Measurements from ENCODE around the gene NCKAP1.

Gene NCKAP1

DNA sequence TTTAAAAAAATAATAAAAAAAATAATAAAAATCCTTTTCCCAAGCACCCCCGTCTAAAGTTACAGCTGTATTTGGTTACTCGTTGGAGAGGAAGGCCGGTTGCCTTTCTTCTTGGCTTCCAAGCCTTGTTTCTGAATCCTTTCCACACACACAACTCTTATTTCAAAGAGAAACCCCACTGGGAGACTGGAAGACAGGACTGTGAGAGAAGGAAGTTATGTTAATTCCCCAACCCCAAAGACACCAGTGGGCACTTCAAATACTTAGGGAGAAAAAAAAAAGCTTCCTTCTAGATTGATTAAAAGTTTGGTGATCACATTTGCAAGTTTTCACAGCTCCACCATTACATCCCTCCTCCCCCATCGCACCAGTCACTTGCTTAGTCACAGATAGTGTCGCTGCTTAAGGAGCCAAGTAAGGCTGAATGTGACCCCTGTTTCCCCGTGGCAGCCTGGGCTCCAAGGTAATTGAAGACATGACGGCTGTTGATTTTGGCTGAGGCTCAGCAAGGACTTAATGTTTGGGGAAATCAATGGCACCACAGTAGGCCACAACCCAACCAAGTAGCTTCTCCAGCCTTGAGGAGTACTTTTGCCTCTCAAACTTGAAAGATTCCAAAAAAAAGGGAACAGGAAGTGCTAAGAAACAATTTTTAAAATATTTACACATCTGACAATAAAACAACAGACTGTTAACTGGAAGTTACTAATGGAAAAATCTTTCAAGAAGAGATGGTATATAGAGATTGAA lies 131.0 kb downstream of the NCKAP1 start:
- H3K9me3 ChIP-seq (ENCODE audit: control insufficient read depth, low read length), result no peaks in the 10 kb centered on the region
- peaks cover 7% of the 10 kb centered on the region for H3K4me1 ChIP-seq (ENCODE audit: control insufficient read depth, insufficient read depth, low read length, poor library complexity, severe bottlenecking)
- peak overlapping the region; percentile 48 for H3K27ac ChIP-seq (ENCODE audit: low read depth, low read length, severe bottlenecking)
- WGBS, 2 experiments (ENCODE audit: insufficient coverage in 2 of 2), result 8 to 17% methylated on average over 5 of the region's 7 CpGs
- peaks cover 45% of the 10 kb centered on the region for H3K36me3 ChIP-seq (ENCODE audit: control insufficient read depth, insufficient read depth, low read length)
- H3K4me3 ChIP-seq (ENCODE audit: extremely low read depth, insufficient read depth, low read length, poor library complexity, severe bottlenecking), result no peak overlapping the region

DNA sequence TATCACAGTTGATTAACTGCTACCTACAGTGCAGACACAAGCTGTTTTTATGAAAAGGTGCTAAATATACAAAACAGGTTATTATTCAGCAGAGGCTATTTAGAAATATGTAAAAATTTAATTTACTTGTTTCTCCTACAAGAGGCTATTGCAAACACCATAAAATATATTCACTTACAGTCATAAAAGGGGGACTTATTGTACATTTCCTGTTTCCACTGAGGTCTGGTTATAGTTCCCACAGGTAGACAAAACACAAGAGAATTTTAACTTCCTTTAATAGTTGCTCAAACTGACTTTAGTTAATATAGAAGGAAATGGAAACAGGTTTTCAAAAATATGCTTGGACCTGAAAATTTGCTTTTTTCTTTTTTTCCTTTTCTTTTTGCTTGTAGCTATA lies 131.8 kb downstream of the NCKAP1 start:
- Histone ChIP-seq H3K4me3 (ENCODE audit: extremely low read depth, insufficient read depth, low read length, poor library complexity, severe bottlenecking) (no peak overlapping the region), H3K4me1 (ENCODE audit: control insufficient read depth, insufficient read depth, low read length, poor library complexity, severe bottlenecking) (peaks cover 7% of the 10 kb centered on the region), H3K27ac (ENCODE audit: low read depth, low read length, severe bottlenecking) (no peak overlapping the region), H3K36me3 (ENCODE audit: control insufficient read depth, insufficient read depth, low read length) (peaks cover 38% of the 10 kb centered on the region), H3K9me3 (ENCODE audit: control insufficient read depth, low read length) (no peaks in the 10 kb centered on the region)

DNA sequence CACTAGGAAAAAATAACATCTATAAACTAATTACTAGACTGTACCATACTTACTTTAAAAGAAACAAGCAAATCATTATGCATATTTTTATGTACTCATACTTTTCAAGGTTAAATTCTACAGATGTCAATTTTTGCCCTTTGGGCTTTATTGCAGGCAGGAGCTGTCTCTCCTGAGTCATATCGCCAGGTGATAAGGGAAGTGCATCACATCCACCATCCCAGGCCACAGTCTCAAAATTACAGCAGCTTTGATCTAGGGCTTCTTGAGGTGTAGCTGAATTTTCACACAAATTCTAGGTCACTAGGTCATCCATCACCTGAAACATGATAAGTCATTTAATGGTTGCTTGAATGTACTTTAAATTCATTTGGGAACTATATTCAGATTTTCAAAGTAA lies 133.4 kb downstream of the NCKAP1 start:
- peaks cover 7% of the 10 kb centered on the region for H3K4me1 ChIP-seq (ENCODE audit: control insufficient read depth, insufficient read depth, low read length, poor library complexity, severe bottlenecking)
- H3K36me3 ChIP-seq (ENCODE audit: control insufficient read depth, insufficient read depth, low read length), result peaks cover 24% of the 10 kb centered on the region
- H3K27ac ChIP-seq (ENCODE audit: low read depth, low read length, severe bottlenecking), result no peak overlapping the region
- H3K9me3 ChIP-seq (ENCODE audit: control insufficient read depth, low read length), result no peaks in the 10 kb centered on the region
- H3K4me3 ChIP-seq (ENCODE audit: extremely low read depth, insufficient read depth, low read length, poor library complexity, severe bottlenecking), result no peak overlapping the region
- WGBS, 2 experiments (ENCODE audit: insufficient coverage in 2 of 2), result no CpG with 5 or more reads among the region's 1 CpG

DNA sequence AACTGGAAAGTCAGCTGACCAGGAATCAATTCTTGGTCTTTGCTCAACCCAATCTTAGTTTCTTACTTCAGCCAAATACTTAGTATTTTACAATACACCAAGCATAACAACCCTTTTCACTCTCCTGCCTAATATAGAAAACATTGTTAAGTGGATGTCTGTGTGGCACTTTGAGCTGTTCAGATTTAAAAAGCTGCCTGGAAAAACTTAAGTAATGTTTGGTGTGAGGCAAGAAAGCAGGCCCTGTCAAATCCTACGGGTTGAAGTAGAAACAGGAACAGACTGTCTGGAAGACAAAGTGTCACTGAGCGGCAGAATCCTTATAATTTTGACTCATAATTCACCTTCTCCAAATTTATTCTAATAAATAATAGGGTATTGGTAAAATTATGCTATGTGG lies 134.7 kb downstream of the NCKAP1 start:
- Histone ChIP-seq H3K36me3 (ENCODE audit: control insufficient read depth, insufficient read depth, low read length) (peaks cover 14% of the 10 kb centered on the region), H3K4me3 (ENCODE audit: extremely low read depth, insufficient read depth, low read length, poor library complexity, severe bottlenecking) (no peak overlapping the region), H3K9me3 (ENCODE audit: control insufficient read depth, low read length) (no peaks in the 10 kb centered on the region), H3K4me1 (ENCODE audit: control insufficient read depth, insufficient read depth, low read length, poor library complexity, severe bottlenecking) (peaks cover 7% of the 10 kb centered on the region), H3K27ac (ENCODE audit: low read depth, low read length, severe bottlenecking) (no peak overlapping the region)
- WGBS, 2 experiments (ENCODE audit: insufficient coverage in 2 of 2), result no CpG with 5 or more reads among the region's 2 CpGs

DNA sequence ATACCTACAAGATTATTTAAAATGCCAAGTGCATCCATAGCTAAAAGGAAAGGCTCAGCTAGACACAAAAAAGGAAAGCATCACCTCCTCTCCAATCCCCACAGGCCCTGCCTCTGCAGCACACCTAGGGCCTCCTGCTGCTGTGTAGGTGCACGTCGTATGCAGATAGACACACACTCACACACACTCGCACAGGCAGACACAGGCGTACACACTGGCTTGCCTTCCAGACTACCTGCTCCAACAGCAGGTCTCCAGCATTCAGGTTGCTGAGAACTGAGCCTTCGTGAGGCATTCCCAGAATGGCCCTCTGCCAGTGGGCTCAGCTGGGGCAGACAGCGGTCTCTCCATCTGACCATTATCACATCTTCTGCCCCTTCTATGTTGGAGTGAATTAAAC lies 136.5 kb downstream of the NCKAP1 start:
- Histone ChIP-seq H3K4me3 (ENCODE audit: extremely low read depth, insufficient read depth, low read length, poor library complexity, severe bottlenecking) (no peak overlapping the region), H3K36me3 (ENCODE audit: control insufficient read depth, insufficient read depth, low read length) (peaks cover 14% of the 10 kb centered on the region), H3K27ac (ENCODE audit: low read depth, low read length, severe bottlenecking) (no peak overlapping the region), H3K9me3 (ENCODE audit: control insufficient read depth, low read length) (no peaks in the 10 kb centered on the region), H3K4me1 (ENCODE audit: control insufficient read depth, insufficient read depth, low read length, poor library complexity, severe bottlenecking) (peaks cover 5% of the 10 kb centered on the region)
- WGBS, 2 experiments (ENCODE audit: insufficient coverage in 2 of 2), result 89 to 98% methylated on average over 4 to 5 of the region's 6 CpGs

DNA sequence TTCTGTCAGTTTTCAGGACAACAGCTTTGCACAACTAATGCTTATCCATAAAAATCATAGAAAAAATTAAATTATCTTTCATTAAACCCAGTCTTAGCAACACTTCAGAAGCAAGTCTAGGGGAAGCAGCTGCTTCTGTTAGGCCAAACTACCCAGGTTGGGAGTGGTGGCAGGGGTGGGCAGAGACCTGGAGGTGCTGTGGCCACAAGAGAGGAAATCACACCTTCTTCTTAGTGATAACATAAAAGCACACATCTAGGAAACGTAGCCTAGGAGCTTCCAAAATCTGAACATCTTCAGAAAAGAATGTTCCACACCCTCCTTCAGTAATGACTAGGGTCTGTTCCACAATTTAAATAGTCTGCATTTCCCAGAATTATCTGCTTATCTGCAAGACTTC lies 139.5 kb downstream of the NCKAP1 start:
- peaks cover 5% of the 10 kb centered on the region for H3K4me1 ChIP-seq (ENCODE audit: control insufficient read depth, insufficient read depth, low read length, poor library complexity, severe bottlenecking)
- H3K27ac ChIP-seq (ENCODE audit: low read depth, low read length, severe bottlenecking), result no peak overlapping the region
- H3K36me3 ChIP-seq (ENCODE audit: control insufficient read depth, insufficient read depth, low read length), result peaks cover 5% of the 10 kb centered on the region

DNA sequence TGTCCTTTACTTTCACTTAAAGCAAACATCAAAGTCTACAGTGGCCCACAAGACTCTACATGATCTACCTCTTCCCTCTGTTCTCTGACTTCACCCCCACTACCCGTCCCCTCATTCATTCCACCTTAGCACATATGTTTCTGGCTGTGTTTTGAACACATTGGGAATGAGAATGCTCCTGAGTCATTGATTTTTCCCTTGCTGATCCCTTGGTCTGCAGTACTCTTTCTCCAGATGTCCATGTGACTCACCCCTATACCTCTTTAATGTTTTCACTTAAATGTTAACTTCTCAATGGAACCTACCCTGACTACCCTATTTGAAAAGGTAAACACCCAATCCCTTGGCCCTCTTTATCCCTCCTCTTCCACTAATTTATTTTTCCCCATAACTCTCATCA lies 141.1 kb downstream of the NCKAP1 start:
- H3K9me3 ChIP-seq (ENCODE audit: control insufficient read depth, low read length), result peaks cover 3% of the 10 kb centered on the region
- H3K4me3 ChIP-seq (ENCODE audit: extremely low read depth, insufficient read depth, low read length, poor library complexity, severe bottlenecking), result no peak overlapping the region
- H3K4me1 ChIP-seq (ENCODE audit: control insufficient read depth, insufficient read depth, low read length, poor library complexity, severe bottlenecking), result peaks cover 5% of the 10 kb centered on the region
- no peak overlapping the region for H3K27ac ChIP-seq (ENCODE audit: low read depth, low read length, severe bottlenecking)
- no peaks in the 10 kb centered on the region for H3K36me3 ChIP-seq (ENCODE audit: control insufficient read depth, insufficient read depth, low read length)
- 90% methylated on average over 1 of the region's 1 CpG; no CpG with 5 or more reads in 1 of the 2 experiments for WGBS, 2 experiments (ENCODE audit: insufficient coverage in 2 of 2)

More for the DNA sequence above, 139.5 kb downstream of the NCKAP1 start:
- WGBS, 2 experiments (ENCODE audit: insufficient coverage in 2 of 2), result 89% methylated on average over 1 of the region's 1 CpG; no CpG with 5 or more reads in 1 of the 2 experiments
- no peaks in the 10 kb centered on the region for H3K9me3 ChIP-seq (ENCODE audit: control insufficient read depth, low read length)
- no peak overlapping the region for H3K4me3 ChIP-seq (ENCODE audit: extremely low read depth, insufficient read depth, low read length, poor library complexity, severe bottlenecking)

DNA sequence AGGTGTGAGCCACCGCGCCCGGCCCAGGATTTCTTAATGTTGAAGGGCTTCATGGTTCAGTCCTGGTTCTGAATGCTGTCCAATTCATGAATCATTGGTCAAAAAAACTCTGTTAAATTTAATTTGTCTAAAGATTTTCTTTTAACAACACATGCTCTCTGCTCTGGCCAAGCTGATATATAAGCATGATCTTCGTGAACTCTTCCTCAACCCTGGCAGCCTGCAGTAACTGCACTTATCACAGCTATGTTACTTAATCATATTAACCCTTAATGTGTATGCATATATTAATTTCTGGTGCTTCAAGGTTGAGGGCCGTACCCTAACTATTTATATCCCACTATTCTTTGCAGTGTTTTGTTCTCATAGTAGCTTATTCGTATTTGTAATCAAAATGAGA lies 142.5 kb downstream of the NCKAP1 start:
- Histone ChIP-seq H3K4me3 (ENCODE audit: extremely low read depth, insufficient read depth, low read length, poor library complexity, severe bottlenecking) (no peak overlapping the region), H3K4me1 (ENCODE audit: control insufficient read depth, insufficient read depth, low read length, poor library complexity, severe bottlenecking) (peaks cover 5% of the 10 kb centered on the region), H3K36me3 (ENCODE audit: control insufficient read depth, insufficient read depth, low read length) (no peaks in the 10 kb centered on the region), H3K27ac (ENCODE audit: low read depth, low read length, severe bottlenecking) (no peak overlapping the region), H3K9me3 (ENCODE audit: control insufficient read depth, low read length) (peaks cover 3% of the 10 kb centered on the region)
- 100% methylated on average over 2 to 3 of the region's 6 CpGs for WGBS, 2 experiments (ENCODE audit: insufficient coverage in 2 of 2)

DNA sequence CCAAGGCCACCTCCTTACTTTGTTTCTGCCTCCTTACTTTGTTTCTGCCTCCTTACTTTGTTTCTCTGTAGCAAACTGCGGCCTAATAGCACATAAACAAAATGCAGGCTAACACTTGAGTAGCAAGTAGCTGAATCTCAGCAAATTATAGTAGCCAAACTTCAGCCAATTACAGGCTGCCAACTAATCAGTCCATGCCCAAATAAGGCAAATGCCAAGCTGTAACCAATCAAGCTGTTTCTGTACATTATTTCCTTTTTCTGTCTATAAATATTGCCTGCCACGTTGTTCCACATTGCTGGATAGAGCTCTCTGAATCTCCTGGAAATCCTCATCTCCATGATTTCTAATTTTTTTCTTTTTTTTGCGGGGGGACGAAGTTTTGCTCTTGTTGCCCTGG lies 143.1 kb downstream of the NCKAP1 start:
- H3K4me1 ChIP-seq (ENCODE audit: control insufficient read depth, insufficient read depth, low read length, poor library complexity, severe bottlenecking), result peaks cover 5% of the 10 kb centered on the region
- no peak overlapping the region for H3K27ac ChIP-seq (ENCODE audit: low read depth, low read length, severe bottlenecking)
- H3K4me3 ChIP-seq (ENCODE audit: extremely low read depth, insufficient read depth, low read length, poor library complexity, severe bottlenecking), result no peak overlapping the region
- H3K9me3 ChIP-seq (ENCODE audit: control insufficient read depth, low read length), result peaks cover 3% of the 10 kb centered on the region
- no peaks in the 10 kb centered on the region for H3K36me3 ChIP-seq (ENCODE audit: control insufficient read depth, insufficient read depth, low read length)
- WGBS, 2 experiments (ENCODE audit: insufficient coverage in 2 of 2), result 89 to 96% methylated on average over 4 of the region's 4 CpGs

DNA sequence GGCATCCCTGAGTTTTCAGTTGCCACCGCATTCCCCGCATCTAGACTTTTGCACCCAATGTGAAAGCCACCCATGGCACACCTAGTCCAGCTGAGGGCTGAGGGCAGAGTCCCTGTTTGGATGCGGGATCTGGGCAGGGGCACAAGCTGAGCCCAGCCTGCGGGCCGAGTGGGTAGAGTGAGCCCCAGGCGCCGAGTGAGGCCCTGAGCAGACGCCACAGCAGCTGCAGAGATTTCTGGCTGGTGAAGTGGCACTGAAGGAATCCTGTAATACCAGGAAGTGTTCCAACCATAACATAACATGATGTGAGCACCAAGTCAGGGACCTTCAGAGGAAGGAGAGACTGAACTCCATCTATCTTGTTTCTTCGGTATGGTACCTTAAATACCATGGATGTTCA lies 144.1 kb downstream of the NCKAP1 start:
- Histone ChIP-seq H3K36me3 (ENCODE audit: control insufficient read depth, insufficient read depth, low read length) (no peaks in the 10 kb centered on the region), H3K4me3 (ENCODE audit: extremely low read depth, insufficient read depth, low read length, poor library complexity, severe bottlenecking) (no peak overlapping the region), H3K4me1 (ENCODE audit: control insufficient read depth, insufficient read depth, low read length, poor library complexity, severe bottlenecking) (peaks cover 5% of the 10 kb centered on the region), H3K27ac (ENCODE audit: low read depth, low read length, severe bottlenecking) (no peak overlapping the region), H3K9me3 (ENCODE audit: control insufficient read depth, low read length) (peaks cover 3% of the 10 kb centered on the region)
- WGBS, 2 experiments (ENCODE audit: insufficient coverage in 2 of 2), result 93 to 98% methylated on average over 7 to 9 of the region's 9 CpGs

DNA sequence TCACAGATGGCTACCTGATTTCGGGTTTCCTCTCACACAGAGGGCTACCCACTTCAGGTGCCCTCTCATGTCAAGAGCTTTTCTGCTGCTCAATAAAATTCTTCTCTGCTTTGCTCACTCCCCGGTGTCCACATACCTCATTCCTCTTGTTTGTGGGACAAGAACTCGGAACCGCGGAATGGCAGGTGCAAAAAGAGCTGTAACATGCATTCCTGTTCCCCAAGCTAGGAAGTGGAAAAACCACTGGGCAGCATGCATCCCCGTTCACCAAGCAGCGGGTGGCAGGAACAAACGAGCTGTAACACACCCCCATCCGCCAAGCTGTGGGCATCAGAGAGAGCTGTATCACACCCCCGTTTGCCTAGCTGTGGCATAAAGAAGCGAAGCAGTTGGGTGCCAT lies 144.6 kb downstream of the NCKAP1 start:
- H3K4me3 ChIP-seq (ENCODE audit: extremely low read depth, insufficient read depth, low read length, poor library complexity, severe bottlenecking), result no peak overlapping the region
- no peaks in the 10 kb centered on the region for H3K36me3 ChIP-seq (ENCODE audit: control insufficient read depth, insufficient read depth, low read length)
- peaks cover 3% of the 10 kb centered on the region for H3K9me3 ChIP-seq (ENCODE audit: control insufficient read depth, low read length)
- no peak overlapping the region for H3K27ac ChIP-seq (ENCODE audit: low read depth, low read length, severe bottlenecking)
- peaks cover 5% of the 10 kb centered on the region for H3K4me1 ChIP-seq (ENCODE audit: control insufficient read depth, insufficient read depth, low read length, poor library complexity, severe bottlenecking)
- WGBS, 2 experiments (ENCODE audit: insufficient coverage in 2 of 2), result 92 to 93% methylated on average over 11 of the region's 11 CpGs

Data from mesodermal cell (in vitro differentiated cells).